A673 (cell line): ENCODE data around the gene INTS6L. TPM values are rescaled to one million over a fixed set of nuclear protein-coding genes. Genes with fewer than 3 reads are reported as not detected.
"Not testable (repeated sequence)": the region's sequence is repeated elsewhere in the genome, so short reads cannot be mapped to it uniquely, and the experiment has no call there.

Experiments used
- BruUV-seq: library from RNA; stranded (reverse); fragments of 400-500 nt; replicated peaks from 2 replicates; lab custom pipeline; 2021; lab: Mats Ljungman, UMichigan
- CTCF ChIA-PET: fragments of 300-600 bp; sonication (Branson Sonifier 250); formaldehyde crosslinking; loops from one replicate; lab custom pipeline; 2022; ENCODE audit warnings: antibody characterized with exemption; lab: Charles Lee
- POLR2A ChIA-PET: fragments of 300-600 bp; sonication (Branson Sonifier 250); formaldehyde crosslinking; loops from one replicate; lab custom pipeline; 2022; ENCODE audit warnings: antibody characterized with exemption; ENCODE audit not compliant: low non-redundant PET; lab: Charles Lee
- DNase-seq: peaks from one replicate; pipeline ENCODE4 v3.0.0-alpha.2; 2015; ENCODE audit warnings: low spot score
- H3K27ac ChIP-seq: fragments of 200-600 bp; sonication (generic); 2 replicates; pipeline ENCODE4 v1.5.1; 2016; ENCODE audit warnings: mixed run types, low read depth, mild to moderate bottlenecking, mixed read lengths, antibody characterized with exemption, low read length; ENCODE audit not compliant: poor library complexity, severe bottlenecking
- H3K27me3 ChIP-seq: fragments of 200-600 bp; sonication (generic); replicated peaks from 2 replicates; pipeline ENCODE4 v1.6.1; 2017; ENCODE audit warnings: mixed run types, low read depth, mild to moderate bottlenecking, mixed read lengths, antibody characterized with exemption, low read length; ENCODE audit not compliant: insufficient read depth, poor library complexity
- H3K36me3 ChIP-seq: fragments of 200-600 bp; sonication (generic); 2 replicates; pipeline ENCODE4 v1.6.1; 2016; ENCODE audit warnings: mixed run types, mild to moderate bottlenecking, mixed read lengths, antibody characterized with exemption, low read length; ENCODE audit not compliant: insufficient read depth, poor library complexity, severe bottlenecking
- H3K4me1 ChIP-seq: fragments of 200-600 bp; sonication (generic); 2 replicates; pipeline ENCODE4 v1.6.1; 2017; ENCODE audit warnings: mixed run types, mild to moderate bottlenecking, mixed read lengths, antibody characterized with exemption, low read length; ENCODE audit not compliant: insufficient read depth, poor library complexity, severe bottlenecking
- H3K4me3 ChIP-seq: fragments of 200-600 bp; sonication (generic); 2 replicates; pipeline ENCODE4 v1.5.1; 2016; ENCODE audit warnings: low read depth, mixed run types, mild to moderate bottlenecking, mixed read lengths, low read length; ENCODE audit not compliant: poor library complexity, severe bottlenecking
- H3K9me3 ChIP-seq: fragments of 200-600 bp; sonication (generic); 2 replicates; pipeline ENCODE4 v1.6.1; 2016; ENCODE audit warnings: mixed run types, low read depth, mild to moderate bottlenecking, mixed read lengths, antibody characterized with exemption, low read length; ENCODE audit not compliant: poor library complexity, severe bottlenecking
- EZH2 ChIP-seq: fragments of 200-600 bp; sonication (generic); IDR thresholded peaks from 2 replicates; pipeline ENCODE4 v1.6.1; 2017; ENCODE audit warnings: borderline replicate concordance, low read depth, mild to moderate bottlenecking, mixed read lengths, antibody characterized with exemption, low read length; ENCODE audit not compliant: poor library complexity, severe bottlenecking
- intact Hi-C: fragments of 100-400 bp; cut with micrococcal nuclease; formaldehyde crosslinking; loops from one replicate; pipeline ENCODE4 v1.10.0; 2022; ENCODE audit not compliant: unreplicated experiment
- total RNA-seq: library from RNA; stranded (reverse); gene quantifications from 2 replicates; pipeline ENCODE4 v1.2.3, GENCODE V29; 2021
- TF ChIP-seq, protein P1 (sequence below): fragments of 300-800, 200-600 bp; sonication (generic); conservative IDR thresholded peaks from 2 replicates; pipeline ENCODE4 v1.5.1; 2017; ENCODE audit warnings: low read depth, mild to moderate bottlenecking, antibody characterized with exemption, low read length, moderate library complexity, mixed read lengths

Gene INTS6L
- total RNA-seq, 1 experiment from 2014 or later: 14.4 TPM

DNA sequence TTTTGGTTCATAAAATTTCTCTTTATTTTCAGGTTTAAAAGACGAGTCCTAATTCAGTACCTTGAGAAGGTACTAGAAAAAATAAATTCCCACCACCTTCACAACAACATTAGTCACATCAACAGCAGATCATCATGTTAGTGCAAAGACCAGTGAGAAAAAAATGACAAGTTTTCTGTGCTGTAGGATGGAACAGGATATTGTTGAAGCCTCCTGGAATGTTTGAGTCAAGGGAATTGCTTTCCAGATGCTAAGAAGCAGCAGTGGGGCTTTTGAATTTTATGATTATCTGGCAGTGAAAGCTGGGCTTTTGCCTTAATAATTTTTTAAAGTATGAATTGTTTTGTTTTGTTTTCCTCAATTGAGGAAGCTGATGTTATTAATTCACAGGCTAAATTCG, 61.0 kb downstream of the INTS6L start:
- H3K9me3 ChIP-seq: no peaks in the 10 kb centered on the region
- no peak for DNase-seq
- no peak overlapping the region for H3K4me3 ChIP-seq
- no peaks in the 10 kb centered on the region for H3K36me3 ChIP-seq
- ChIA-PET CTCF (no interaction called here), POLR2A (no interaction called here)
- no peak overlapping the region for H3K27ac ChIP-seq
- no peaks in the 10 kb centered on the region for H3K27me3 ChIP-seq
- BruUV-seq: no TSS peak
- H3K4me1 ChIP-seq: no peaks in the 10 kb centered on the region
- TF ChIP-seq, protein P1, sequence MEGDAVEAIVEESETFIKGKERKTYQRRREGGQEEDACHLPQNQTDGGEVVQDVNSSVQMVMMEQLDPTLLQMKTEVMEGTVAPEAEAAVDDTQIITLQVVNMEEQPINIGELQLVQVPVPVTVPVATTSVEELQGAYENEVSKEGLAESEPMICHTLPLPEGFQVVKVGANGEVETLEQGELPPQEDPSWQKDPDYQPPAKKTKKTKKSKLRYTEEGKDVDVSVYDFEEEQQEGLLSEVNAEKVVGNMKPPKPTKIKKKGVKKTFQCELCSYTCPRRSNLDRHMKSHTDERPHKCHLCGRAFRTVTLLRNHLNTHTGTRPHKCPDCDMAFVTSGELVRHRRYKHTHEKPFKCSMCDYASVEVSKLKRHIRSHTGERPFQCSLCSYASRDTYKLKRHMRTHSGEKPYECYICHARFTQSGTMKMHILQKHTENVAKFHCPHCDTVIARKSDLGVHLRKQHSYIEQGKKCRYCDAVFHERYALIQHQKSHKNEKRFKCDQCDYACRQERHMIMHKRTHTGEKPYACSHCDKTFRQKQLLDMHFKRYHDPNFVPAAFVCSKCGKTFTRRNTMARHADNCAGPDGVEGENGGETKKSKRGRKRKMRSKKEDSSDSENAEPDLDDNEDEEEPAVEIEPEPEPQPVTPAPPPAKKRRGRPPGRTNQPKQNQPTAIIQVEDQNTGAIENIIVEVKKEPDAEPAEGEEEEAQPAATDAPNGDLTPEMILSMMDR: no peak
- no peak for TF ChIP-seq EZH2
- intact Hi-C loops: no loop called here

GRCh38 chrX:135585153-135585552, 64.7 kb downstream of the INTS6L start:
- H3K4me1 ChIP-seq: no peaks in the 10 kb centered on the region
- H3K4me3 ChIP-seq: no peak overlapping the region
- intact Hi-C loops: no loop called here
- H3K27me3 ChIP-seq: no peaks in the 10 kb centered on the region
- ChIA-PET CTCF (no interaction called here), POLR2A (no interaction called here)
- no peak for TF ChIP-seq EZH2
- TF ChIP-seq, protein P1: no peak
- H3K27ac ChIP-seq: no peak overlapping the region
- no peak for DNase-seq
- no peaks in the 10 kb centered on the region for H3K36me3 ChIP-seq
- BruUV-seq: no TSS peak
- H3K9me3 ChIP-seq: no peaks in the 10 kb centered on the region

DNA sequence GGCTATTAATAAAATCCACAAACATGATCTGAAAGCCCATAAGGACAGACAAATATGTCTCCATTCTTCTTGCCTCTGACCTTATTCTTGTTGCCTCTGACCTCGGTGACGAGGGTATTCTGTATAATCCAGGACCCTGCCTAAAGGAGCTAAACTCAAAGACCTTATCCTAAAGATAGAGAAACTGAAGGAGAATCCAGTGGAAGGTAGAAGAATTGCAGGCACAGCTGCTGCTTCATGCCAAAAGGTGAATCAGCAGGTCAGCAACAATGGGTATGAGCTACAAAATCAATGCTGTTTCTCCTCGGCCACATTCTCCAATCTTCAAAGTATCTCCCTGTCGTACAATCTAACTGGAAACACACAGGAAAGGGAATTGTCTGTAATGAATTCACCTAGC, 71.4 kb downstream of the INTS6L start:
- Histone ChIP-seq H3K36me3 (no peaks in the 10 kb centered on the region), H3K27ac (peak overlapping the region; percentile 27), H3K27me3 (no peaks in the 10 kb centered on the region), H3K4me1 (no peaks in the 10 kb centered on the region), H3K9me3 (no peaks in the 10 kb centered on the region), H3K4me3 (no peak overlapping the region)
- POLR2A ChIA-PET: no interaction called here
- BruUV-seq: no TSS peak
- CTCF ChIA-PET: no interaction called here
- intact Hi-C loops: no loop called here
- TF ChIP-seq, protein P1: no peak
- TF ChIP-seq EZH2: no peak
- DNase-seq: peak; percentile 3

DNA sequence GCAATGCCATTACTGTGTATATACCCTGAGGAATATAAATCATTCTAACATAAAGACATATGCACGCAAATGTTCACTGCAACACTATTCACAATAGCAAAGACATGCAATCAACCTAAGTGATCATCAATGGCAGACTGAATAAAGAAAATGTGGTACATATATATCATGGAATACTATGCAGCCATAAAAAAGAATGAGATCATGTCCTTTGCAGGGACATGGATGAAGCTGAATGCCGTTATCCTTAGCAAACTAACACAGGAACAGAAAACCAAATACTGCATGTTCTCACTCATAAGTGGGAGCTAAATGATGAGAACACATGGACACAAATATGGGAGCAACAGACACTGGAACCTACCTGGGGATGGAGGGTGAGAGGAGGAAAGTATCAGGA, 73.6 kb downstream of the INTS6L start:
- intact Hi-C loops, H3K27ac ChIP-seq, CTCF ChIA-PET, H3K4me3 ChIP-seq, H3K4me1 ChIP-seq, POLR2A ChIA-PET, BruUV-seq, H3K9me3 ChIP-seq, H3K36me3 ChIP-seq, H3K27me3 ChIP-seq, DNase-seq: not testable (repeated sequence)

DNA sequence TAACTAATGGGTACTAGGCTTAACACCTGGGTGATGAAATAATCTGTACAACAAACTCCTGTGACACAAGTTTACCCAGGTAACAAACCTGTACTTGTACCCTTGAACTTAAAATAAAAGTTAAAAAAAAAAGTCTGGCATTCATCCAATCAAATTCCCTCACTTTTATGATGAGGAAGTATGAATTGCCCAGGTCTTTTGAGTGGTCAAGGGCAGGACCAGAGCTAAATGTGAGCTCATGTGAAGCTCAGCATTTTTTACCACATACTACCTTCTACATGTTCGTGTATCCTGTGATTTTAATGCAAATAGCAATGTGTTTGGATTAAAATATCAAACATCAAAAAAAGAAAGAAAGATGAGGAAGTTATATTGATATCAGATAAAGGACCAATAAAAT, 74.0 kb downstream of the INTS6L start:
- DNase-seq, H3K9me3 ChIP-seq, H3K4me3 ChIP-seq, H3K4me1 ChIP-seq, H3K27me3 ChIP-seq, BruUV-seq, H3K27ac ChIP-seq, POLR2A ChIA-PET, H3K36me3 ChIP-seq, intact Hi-C loops, CTCF ChIA-PET: not testable (repeated sequence)
